Gastroesophageal sphincter (tissue), 4 donors: ENCODE data around the gene KCNN3. TPM values are rescaled to one million over a fixed set of nuclear protein-coding genes. Genes with fewer than 3 reads are reported as not detected.

ENCODE experiments used
- ATAC-seq: fragments of 150-250 bp; one replicate; pipeline ENCODE4 v1.9.1; 2016; ENCODE audit warnings: mild to moderate bottlenecking, moderate library complexity
- H3K27ac ChIP-seq, 4 donors: fragments of 200-600 bp; sonication (generic) in 3 of 4; 1 replicate in 3 of 4; 2 replicates in 1 of 4; pipeline ENCODE4 v1.5.1; 2016 to 2019
- H3K27me3 ChIP-seq: fragments of 200-600 bp; sonication (generic); one replicate; pipeline ENCODE4 v1.5.1; 2019
- H3K36me3 ChIP-seq, 2 donors: fragments of 200-600 bp; sonication (generic); one replicate each; pipeline ENCODE4 v1.5.1; 2019; ENCODE audit warnings: control low read depth in 1 of 2
- H3K4me1 ChIP-seq, 3 donors: fragments of 200-600 bp; sonication (generic); 1 replicate in 2 of 3; 2 replicates in 1 of 3; pipeline ENCODE4 v1.5.1; 2016 to 2019; ENCODE audit warnings: control low read depth in 2 of 3
- H3K4me3 ChIP-seq, 2 donors: fragments of 200-600 bp; sonication (generic); one replicate each; pipeline ENCODE4 v1.5.1; 2019; ENCODE audit warnings: mild to moderate bottlenecking in 1 of 2, moderate library complexity in 1 of 2
- H3K9me3 ChIP-seq, 3 donors: fragments of 200-600 bp; sonication (generic); one replicate each; pipeline ENCODE4 v1.5.1; 2017 to 2019; ENCODE audit warnings: control low read depth in 2 of 3
- EP300 ChIP-seq: sonication (generic); formaldehyde crosslinking; IDR thresholded peaks from one replicate; pipeline ENCODE4 v1.6.1; 2017; ENCODE audit warnings: antibody characterized with exemption, mild to moderate bottlenecking
- POLR2A ChIP-seq, 2 donors: fragments of 450-650 bp; IDR thresholded peaks; one replicate each; pipeline ENCODE4 v1.6.1; 2017; ENCODE audit warnings: antibody characterized with exemption in 2 of 2, mild to moderate bottlenecking in 2 of 2, moderate library complexity in 1 of 2
- POLR2AphosphoS5 ChIP-seq: sonication (generic); formaldehyde crosslinking; IDR thresholded peaks from one replicate; pipeline ENCODE4 v1.6.1; 2017; ENCODE audit warnings: antibody characterized with exemption
- WGBS, 2 donors: methylation state at CpG; one replicate each; pipeline ENCODE4 v1.1.5; 2018; ENCODE audit warnings: low coverage in 1 of 2; 5-methylcytosine and 5-hydroxymethylcytosine counted together
- total RNA-seq, 4 donors: library from RNA; depleted of rRNA; stranded (reverse); fragments of >200 nt; gene quantifications; one replicate each; pipeline ENCODE4 v1.1.0, GENCODE V29; 2016
- TF ChIP-seq, protein P1 (sequence below), 4 experiments: fragments of 200-600 bp in 2 of 4; fragments of 450-650 bp in 2 of 4; sonication (generic) in 1 of 4; IDR thresholded peaks; one replicate each; pipeline ENCODE4 v1.5.1; 2017 to 2019; ENCODE audit warnings: antibody characterized with exemption in 4 of 4, mild to moderate bottlenecking in 2 of 4, moderate library complexity in 2 of 4

The KCNN3 gene
- total RNA-seq, 4 donors from 2014 or later, result 1.8 to 13.7 (median 8.1) TPM

DNA sequence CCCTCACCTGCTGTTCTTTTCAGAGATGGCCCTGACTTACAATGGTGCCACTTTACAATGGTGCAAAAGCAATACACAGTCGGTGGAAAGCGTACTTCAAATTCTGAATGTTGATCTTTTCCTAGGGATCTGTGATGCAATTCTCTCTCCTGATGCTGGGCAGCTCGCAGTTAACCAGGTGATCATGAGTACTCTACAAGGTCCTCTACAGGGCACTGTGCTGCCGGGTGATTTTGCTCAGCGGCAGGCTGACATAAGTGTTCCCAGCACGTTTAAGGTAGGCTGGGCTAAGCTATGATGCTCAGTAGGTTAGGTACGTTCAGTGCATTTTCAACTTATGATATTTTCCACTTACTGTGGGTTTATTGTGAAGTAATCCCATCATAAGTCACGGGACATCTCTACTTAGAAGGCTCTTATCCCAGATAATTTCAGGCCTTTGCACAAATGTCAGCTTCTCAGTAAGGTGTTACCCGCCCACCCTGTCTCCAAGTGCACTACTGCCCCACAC is 126.5 kb downstream of the KCNN3 start:
- no peak for ATAC-seq
- Histone ChIP-seq H3K4me3 (no peak overlapping the region), H3K36me3 (no peaks in the 10 kb centered on the region), H3K9me3 (peaks cover 0 to 7% (median 0%) of the 10 kb centered on the region in 3 donors), H3K27me3 (peaks cover 17% of the 10 kb centered on the region), H3K27ac (no peak overlapping the region), H3K4me1 (peaks cover 0 to 44% (median 3%) of the 10 kb centered on the region in 3 donors)
- 83 to 94% methylated on average over 1 to 5 of the region's 9 CpGs for WGBS, 2 donors
- no peak for TF ChIP-seq POLR2AphosphoS5
- TF ChIP-seq EP300, result no peak
- no peak for TF ChIP-seq POLR2A (IDR thresholded peaks at IDR 0.05)
- TF ChIP-seq, protein P1, sequence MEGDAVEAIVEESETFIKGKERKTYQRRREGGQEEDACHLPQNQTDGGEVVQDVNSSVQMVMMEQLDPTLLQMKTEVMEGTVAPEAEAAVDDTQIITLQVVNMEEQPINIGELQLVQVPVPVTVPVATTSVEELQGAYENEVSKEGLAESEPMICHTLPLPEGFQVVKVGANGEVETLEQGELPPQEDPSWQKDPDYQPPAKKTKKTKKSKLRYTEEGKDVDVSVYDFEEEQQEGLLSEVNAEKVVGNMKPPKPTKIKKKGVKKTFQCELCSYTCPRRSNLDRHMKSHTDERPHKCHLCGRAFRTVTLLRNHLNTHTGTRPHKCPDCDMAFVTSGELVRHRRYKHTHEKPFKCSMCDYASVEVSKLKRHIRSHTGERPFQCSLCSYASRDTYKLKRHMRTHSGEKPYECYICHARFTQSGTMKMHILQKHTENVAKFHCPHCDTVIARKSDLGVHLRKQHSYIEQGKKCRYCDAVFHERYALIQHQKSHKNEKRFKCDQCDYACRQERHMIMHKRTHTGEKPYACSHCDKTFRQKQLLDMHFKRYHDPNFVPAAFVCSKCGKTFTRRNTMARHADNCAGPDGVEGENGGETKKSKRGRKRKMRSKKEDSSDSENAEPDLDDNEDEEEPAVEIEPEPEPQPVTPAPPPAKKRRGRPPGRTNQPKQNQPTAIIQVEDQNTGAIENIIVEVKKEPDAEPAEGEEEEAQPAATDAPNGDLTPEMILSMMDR (IDR thresholded peaks at IDR 0.05), result no peak

DNA sequence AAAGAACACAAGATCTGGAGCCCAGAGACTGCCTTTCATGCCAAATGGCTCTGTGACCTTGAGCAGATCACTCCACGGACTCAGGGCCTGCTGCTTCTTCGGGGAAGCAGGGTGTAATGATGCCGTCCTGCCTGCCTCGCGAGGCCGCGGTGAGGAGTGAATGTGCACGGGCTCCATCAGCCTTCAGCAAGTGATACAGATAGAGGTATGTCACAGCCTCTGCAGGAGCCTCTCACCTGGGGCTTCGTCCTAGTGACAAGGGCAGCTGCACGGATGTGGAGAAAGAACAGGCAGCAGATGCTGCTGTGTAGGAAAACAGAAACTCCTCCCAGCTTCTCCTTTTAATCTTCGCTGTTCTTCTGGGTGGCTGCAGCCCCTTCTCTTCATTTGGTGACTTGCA is 127.5 kb downstream of the KCNN3 start:
- 10 to 73% methylated on average over 2 to 7 of the region's 11 CpGs for WGBS, 2 donors
- Histone ChIP-seq H3K4me1 (peaks cover 0 to 41% (median 3%) of the 10 kb centered on the region in 3 donors), H3K36me3 (no peaks in the 10 kb centered on the region), H3K27ac (no peak overlapping the region), H3K27me3 (peaks cover 17% of the 10 kb centered on the region), H3K4me3 (no peak overlapping the region), H3K9me3 (peaks cover 0 to 7% (median 0%) of the 10 kb centered on the region in 3 donors)
- no peak for ATAC-seq
- TF ChIP-seq POLR2A (IDR thresholded peaks at IDR 0.05), result no peak
- no peak for TF ChIP-seq POLR2AphosphoS5
- TF ChIP-seq EP300, result no peak
- TF ChIP-seq, protein P1 (IDR thresholded peaks at IDR 0.05), result no peak

DNA sequence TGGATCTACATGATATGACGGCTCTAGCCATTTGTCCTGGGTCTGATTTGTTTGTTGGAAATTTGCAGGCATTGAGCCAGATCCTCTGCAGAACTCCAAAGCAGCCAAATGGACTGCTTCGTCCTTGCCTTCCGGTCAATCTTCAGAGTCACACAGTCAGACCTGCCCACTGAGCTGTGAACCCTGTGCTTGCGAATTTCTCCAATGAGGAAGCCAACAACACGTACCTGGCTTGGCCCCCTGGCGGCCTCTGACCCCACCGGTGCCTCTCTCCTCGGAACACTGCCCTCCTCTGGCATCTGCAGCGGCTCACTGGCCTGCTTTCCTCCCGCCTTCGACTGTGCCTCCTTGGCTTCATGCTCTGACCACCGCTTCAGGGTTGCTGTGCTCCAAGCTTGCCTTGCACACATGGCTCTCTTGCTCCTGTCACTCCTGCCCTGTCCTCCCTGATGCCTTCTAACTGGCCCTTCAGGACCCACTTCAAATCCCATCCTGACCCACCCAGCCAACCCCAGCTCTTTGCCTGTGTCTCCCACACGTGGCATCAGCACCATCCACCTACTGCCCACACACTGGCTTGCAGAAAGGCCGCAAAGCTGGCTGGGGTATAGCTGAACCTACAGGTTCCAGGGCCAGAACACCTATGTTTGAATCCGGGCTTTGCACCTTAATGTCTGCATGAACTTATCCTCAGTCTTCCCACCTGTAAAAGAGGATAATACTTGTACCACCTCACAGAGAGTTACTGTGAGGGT is 128.2 kb downstream of the KCNN3 start:
- peaks cover 0 to 7% (median 0%) of the 10 kb centered on the region in 3 donors for H3K9me3 ChIP-seq

DNA sequence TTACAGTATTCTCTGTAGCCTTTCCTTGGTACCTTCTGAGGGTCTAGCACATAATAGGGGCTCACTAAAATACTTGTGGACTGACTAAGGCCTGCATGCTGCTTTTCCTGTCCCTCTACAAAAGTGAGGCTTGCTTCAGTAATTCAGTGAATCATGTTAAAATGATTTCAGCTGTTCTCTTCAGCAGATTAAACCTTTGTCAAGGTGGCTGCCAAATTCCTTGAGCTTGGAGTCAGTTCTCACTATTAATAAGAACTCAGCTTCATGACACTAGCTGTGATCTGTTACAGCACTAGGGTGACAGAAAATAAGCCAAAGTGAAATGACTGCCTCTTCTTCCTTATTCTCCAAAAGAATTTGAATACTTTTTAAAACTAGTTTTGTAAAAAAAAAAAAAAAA is 128.8 kb downstream of the KCNN3 start:
- peaks cover 0 to 28% (median 3%) of the 10 kb centered on the region in 3 donors for H3K4me1 ChIP-seq
- no peak overlapping the region for H3K4me3 ChIP-seq
- H3K9me3 ChIP-seq, result peaks cover 0 to 7% (median 0%) of the 10 kb centered on the region in 3 donors
- peak overlapping the region in 3 of 4 donors; percentile 31 to 50 (median 50) for H3K27ac ChIP-seq
- ATAC-seq, result peak; percentile 44
- no peaks in the 10 kb centered on the region for H3K36me3 ChIP-seq
- H3K27me3 ChIP-seq, result peaks cover 7% of the 10 kb centered on the region
- TF ChIP-seq, protein P1 (IDR thresholded peaks at IDR 0.05), result no peak
- TF ChIP-seq POLR2A (IDR thresholded peaks at IDR 0.05) (no peak), EP300 (no peak), POLR2AphosphoS5 (no peak)

More for the DNA sequence above, 128.2 kb downstream of the KCNN3 start:
- TF ChIP-seq POLR2AphosphoS5 (no peak), EP300 (no peak), POLR2A (IDR thresholded peaks at IDR 0.05) (no peak)
- TF ChIP-seq, protein P1 (IDR thresholded peaks at IDR 0.05), result peak in 2 of 4 experiments; percentile 23 to 38
- peak overlapping the region in 3 of 4 donors; percentile 31 to 53 (median 50) for H3K27ac ChIP-seq
- no peaks in the 10 kb centered on the region for H3K36me3 ChIP-seq
- H3K4me3 ChIP-seq, result no peak overlapping the region
- WGBS, 2 donors, result 43 to 57% methylated on average over 2 to 9 of the region's 15 CpGs
- H3K4me1 ChIP-seq, result peaks cover 0 to 34% (median 3%) of the 10 kb centered on the region in 3 donors
- peak; percentile 29 for ATAC-seq
- H3K27me3 ChIP-seq, result peaks cover 13% of the 10 kb centered on the region
